HG02943 (cell line): Measurements from ENCODE around the gene HS1BP3.
A peak's percentile ranks its signal among the peaks of the same experiment; 100 is the strongest.

Source experiments
- ATAC-seq: cut with Tn5 transposase; IDR thresholded peaks from one replicate; pipeline ENCODE4 v1.9.1; 2021; ENCODE audit warnings: mild to moderate bottlenecking, low read depth, moderate library complexity; ENCODE audit not compliant: unreplicated experiment

The HS1BP3 gene

GRCh38 chr2:20590704-20591515 lies 60.0 kb downstream of the HS1BP3 start:
- no peak for ATAC-seq

GRCh38 chr2:20589975-20590703 lies 60.8 kb downstream of the HS1BP3 start:
- ATAC-seq, result no peak

GRCh38 chr2:20588918-20589871 lies 61.7 kb downstream of the HS1BP3 start:
- no peak for ATAC-seq

GRCh38 chr2:20585710-20586594 lies 64.9 kb downstream of the HS1BP3 start:
- ATAC-seq, result no peak

GRCh38 chr2:20585359-20585709 lies 65.6 kb downstream of the HS1BP3 start:
- no peak for ATAC-seq

GRCh38 chr2:20584399-20585358 lies 66.2 kb downstream of the HS1BP3 start:
- ATAC-seq, result no peak

GRCh38 chr2:20584045-20584398 lies 66.9 kb downstream of the HS1BP3 start:
- no peak for ATAC-seq

- no peak for ATAC-seq
Observed at GRCh38 chr2:20583425-20583881, 67.4 kb downstream of the HS1BP3 start.

- no peak for ATAC-seq
Observed at GRCh38 chr2:20582600-20583221, 68.2 kb downstream of the HS1BP3 start.

- no peak for ATAC-seq
Observed at GRCh38 chr2:20580690-20581437, 70.0 kb downstream of the HS1BP3 start.

GRCh38 chr2:20579866-20580265 lies 71.0 kb downstream of the HS1BP3 start:
- no peak for ATAC-seq

GRCh38 chr2:20578895-20579825 lies 71.7 kb downstream of the HS1BP3 start:
- ATAC-seq, result peak; percentile 69

GRCh38 chr2:20578266-20578894 lies 72.5 kb downstream of the HS1BP3 start:
- ATAC-seq, result no peak

GRCh38 chr2:20577495-20578235 lies 73.2 kb downstream of the HS1BP3 start:
- ATAC-seq, result no peak

GRCh38 chr2:20576598-20577115 lies 74.2 kb downstream of the HS1BP3 start:
- peak; percentile 73 for ATAC-seq
